Lower leg skin (tissue), 4 donors: ENCODE measurements around the gene EFCAB11. TPM values are rescaled to one million over a fixed set of nuclear protein-coding genes. Genes with fewer than 3 reads are reported as not detected.

Experiments used
- DNase-seq, 2 donors: peaks; one replicate each; pipeline ENCODE4 v3.0.0-alpha.2; 2019; ENCODE audit warnings: low spot score in 2 of 2
- H3K4me3 ChIP-seq: fragments of 200-600 bp; sonication (generic); 2 replicates; pipeline ENCODE4 v1.5.1; 2017; ENCODE audit warnings: mild to moderate bottlenecking, low read depth; ENCODE audit not compliant: poor library complexity, severe bottlenecking
- CTCF ChIP-seq, 3 donors: fragments of 450-650 bp; IDR thresholded peaks; one replicate each; pipeline ENCODE4 v1.5.1; 2016; ENCODE audit warnings: antibody characterized with exemption in 3 of 3, mild to moderate bottlenecking in 3 of 3, moderate library complexity in 2 of 3
- POLR2A ChIP-seq, 2 donors: fragments of 450-650 bp; IDR thresholded peaks; one replicate each; pipeline ENCODE4 v1.6.1; 2016 to 2017; ENCODE audit warnings: antibody characterized with exemption in 2 of 2, mild to moderate bottlenecking in 1 of 2, moderate library complexity in 1 of 2
- WGBS, 2 donors: methylation state at CpG; one replicate each; pipeline ENCODE4 v1.1.5; 2018; 5-methylcytosine and 5-hydroxymethylcytosine counted together
- intact Hi-C: fragments of 100-400 bp; cut with DNase I; formaldehyde crosslinking; loops from one replicate; pipeline ENCODE4 v1.15.0; 2023; ENCODE audit warnings: low total_unique reads
- total RNA-seq, 4 donors: library from RNA; depleted of rRNA; stranded (reverse); fragments of >200 nt; gene quantifications; one replicate each; pipeline ENCODE4 v1.1.0, GENCODE V29; 2016

Gene EFCAB11
- total RNA-seq, 4 donors from 2014 or later: 2.6 to 9.6 (median 4.7) TPM

GRCh38 chr14:89921346-89921745 is 33.2 kb downstream of the EFCAB11 start:
- no peak for DNase-seq
- intact Hi-C loops: no loop called here
- TF ChIP-seq POLR2A (IDR thresholded peaks at IDR 0.05) (no peak), CTCF (IDR thresholded peaks at IDR 0.05) (no peak)
- 80% methylated on average over 3 of the region's 3 CpGs for WGBS, 2 donors
- no peak overlapping the region for H3K4me3 ChIP-seq

DNA sequence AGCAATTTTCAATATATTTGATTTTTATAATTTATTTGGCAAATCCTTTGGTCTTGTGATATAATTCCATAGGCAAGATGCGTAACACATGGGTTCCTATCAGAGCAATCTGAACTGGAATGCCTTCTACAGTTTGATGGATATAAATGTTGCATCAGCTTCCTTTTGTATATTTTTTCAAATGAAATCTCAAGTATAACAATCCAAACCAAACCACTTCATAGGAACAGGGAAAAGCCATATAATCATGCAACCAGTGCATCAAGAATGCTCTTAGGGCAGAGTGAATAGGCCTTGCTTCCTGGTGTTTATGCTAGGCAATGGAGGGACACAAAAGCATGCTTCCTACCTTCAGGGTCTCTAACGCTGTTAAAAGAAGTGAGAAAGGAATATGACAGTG is 34.5 kb downstream of the EFCAB11 start:
- no peak for TF ChIP-seq POLR2A (IDR thresholded peaks at IDR 0.05)
- no peak for TF ChIP-seq CTCF (IDR thresholded peaks at IDR 0.05)
- WGBS, 2 donors: 82 to 84% methylated on average over 2 of the region's 2 CpGs
- intact Hi-C loops: no loop called here

GRCh38 chr14:89918721-89919120 is 35.8 kb downstream of the EFCAB11 start:
- WGBS, 2 donors: 98 to 100% methylated on average over 2 of the region's 2 CpGs
- H3K4me3 ChIP-seq: no peak overlapping the region
- DNase-seq: no peak
- TF ChIP-seq POLR2A (IDR thresholded peaks at IDR 0.05): no peak
- TF ChIP-seq CTCF (IDR thresholded peaks at IDR 0.05): no peak
- intact Hi-C loops: no loop called here

More for the DNA sequence above, 34.5 kb downstream of the EFCAB11 start:
- H3K4me3 ChIP-seq: no peak overlapping the region
- no peak for DNase-seq

DNA sequence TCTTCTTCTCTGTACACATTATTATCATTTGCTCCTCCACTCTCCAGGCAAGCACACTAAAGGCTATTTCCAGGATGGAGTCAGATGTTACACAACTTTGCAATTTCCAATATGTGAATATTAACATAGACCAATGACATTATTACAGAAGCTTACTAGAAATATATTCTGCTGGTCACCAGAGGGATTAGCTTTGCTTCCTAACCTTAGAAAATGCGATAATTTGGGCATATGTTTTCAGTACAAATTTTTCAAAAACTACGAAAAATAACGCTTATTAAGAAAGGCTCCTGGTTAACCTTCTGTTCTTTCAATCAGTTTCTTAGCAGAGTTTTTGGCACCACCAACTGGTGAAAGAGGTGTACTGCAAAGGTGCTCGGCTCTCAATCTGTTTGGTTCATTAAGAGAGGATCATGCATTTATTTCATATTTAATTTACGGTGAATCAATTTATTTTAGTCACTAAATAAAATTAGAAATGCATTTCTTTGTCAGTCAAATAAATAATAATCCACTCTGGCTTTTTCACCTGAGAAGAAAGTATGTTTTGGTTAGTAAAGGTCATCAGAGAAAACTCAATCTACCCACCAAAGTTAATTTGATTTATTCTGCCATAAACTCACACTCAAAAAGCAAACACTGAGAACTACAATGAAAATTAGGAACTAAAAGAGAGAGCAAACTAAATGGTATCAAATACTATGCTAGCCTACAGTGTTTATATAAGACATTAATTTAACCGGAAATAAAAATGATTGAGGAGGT is 39.2 kb downstream of the EFCAB11 start:
- peak; percentile 73 to 87 for DNase-seq

DNA sequence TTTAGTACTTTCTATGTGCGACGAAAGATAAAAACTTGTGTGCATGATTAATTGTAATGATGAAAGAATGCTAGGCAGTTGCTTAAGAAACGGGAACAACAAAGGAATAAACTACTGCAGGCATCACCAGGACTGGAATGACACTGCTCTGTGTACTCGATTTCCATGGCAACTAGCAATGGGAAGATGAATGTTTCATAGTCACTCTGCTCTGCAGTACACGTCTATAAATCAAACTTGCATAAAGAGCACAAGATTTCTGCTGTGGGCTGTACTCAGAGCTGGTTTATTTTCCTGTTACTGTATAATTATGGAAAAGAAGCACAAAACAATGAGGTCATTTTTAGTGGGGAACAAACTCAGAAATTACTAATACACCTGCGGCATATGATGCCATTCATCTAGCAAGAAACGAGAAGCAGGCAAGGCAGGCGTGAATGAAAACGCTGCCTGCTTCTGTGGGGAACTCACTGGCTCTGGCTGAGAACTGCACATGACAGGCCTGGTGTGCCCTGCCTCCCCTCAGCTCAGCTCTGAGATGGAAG is 41.8 kb downstream of the EFCAB11 start:
- TF ChIP-seq CTCF (IDR thresholded peaks at IDR 0.05) (no peak), POLR2A (IDR thresholded peaks at IDR 0.05) (no peak)
- intact Hi-C loops: no loop called here
- no peak overlapping the region for H3K4me3 ChIP-seq
- peak in 1 of 2 donors; percentile 63 for DNase-seq
- 9 to 10% methylated on average over 9 of the region's 9 CpGs for WGBS, 2 donors

More for the DNA sequence above, 39.2 kb downstream of the EFCAB11 start:
- intact Hi-C loops: loop anchor here (1.0 kb wide), 1 partner anchor 888 kb away; no protein-coding TSS in a partner anchor
- WGBS, 2 donors: 16 to 17% methylated on average over 6 of the region's 6 CpGs
- TF ChIP-seq CTCF (IDR thresholded peaks at IDR 0.05): peak in 1 of 3 donors; percentile 75
- no peak for TF ChIP-seq POLR2A (IDR thresholded peaks at IDR 0.05)
- no peak overlapping the region for H3K4me3 ChIP-seq
